HG03354 (cell line): Measurements from ENCODE around the gene OR2V1.
"Not testable (repeated sequence)": the region's sequence is repeated elsewhere in the genome, so short reads cannot be mapped to it uniquely, and the experiment has no call there.

Experiments used
- ATAC-seq: cut with Tn5 transposase; IDR thresholded peaks from one replicate; pipeline ENCODE4 v1.9.1; 2021; ENCODE audit warnings: mild to moderate bottlenecking; ENCODE audit not compliant: unreplicated experiment, poor library complexity, severe bottlenecking

Gene OR2V1

DNA sequence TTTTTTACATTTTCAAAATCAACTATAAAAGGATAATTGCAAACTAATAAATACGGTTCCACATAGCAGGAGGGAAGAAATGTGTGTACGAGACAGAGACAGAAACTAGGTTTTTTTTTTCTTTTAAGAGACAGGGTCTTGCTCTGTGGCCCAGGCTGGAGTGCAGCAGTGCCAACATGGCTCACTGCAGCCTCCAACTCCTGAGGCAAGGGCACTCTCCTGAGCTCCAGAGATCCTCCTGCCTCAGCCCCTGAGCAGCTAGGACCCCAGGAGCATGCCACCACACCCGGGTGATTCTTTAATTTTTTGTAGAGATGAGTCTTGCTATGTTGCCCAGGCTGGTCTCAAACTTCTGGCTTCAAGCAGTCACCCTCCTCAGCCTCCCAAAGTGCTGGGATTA, 2.1 kb upstream of the OR2V1 start:
- no peak for ATAC-seq

DNA sequence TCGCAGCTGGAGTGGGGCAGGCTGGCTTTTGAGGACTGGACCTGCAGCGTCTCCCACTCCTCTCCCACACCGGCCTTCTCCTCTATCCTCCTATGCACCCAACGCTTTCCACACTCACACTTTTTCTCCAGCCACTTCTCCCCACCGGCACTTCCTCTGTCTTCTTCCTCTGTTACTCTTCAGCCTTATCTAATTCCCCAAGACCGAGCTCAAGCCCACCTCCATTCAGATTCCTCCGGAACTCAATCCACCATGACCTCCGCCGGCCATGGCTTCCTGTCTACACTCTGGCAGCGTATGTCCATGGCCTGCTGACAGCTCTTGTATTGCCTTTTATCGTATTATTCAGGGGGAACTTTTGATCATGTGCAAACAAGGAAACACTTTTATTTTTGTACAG, 545 bp upstream of the OR2V1 start:
- ATAC-seq = no peak

DNA sequence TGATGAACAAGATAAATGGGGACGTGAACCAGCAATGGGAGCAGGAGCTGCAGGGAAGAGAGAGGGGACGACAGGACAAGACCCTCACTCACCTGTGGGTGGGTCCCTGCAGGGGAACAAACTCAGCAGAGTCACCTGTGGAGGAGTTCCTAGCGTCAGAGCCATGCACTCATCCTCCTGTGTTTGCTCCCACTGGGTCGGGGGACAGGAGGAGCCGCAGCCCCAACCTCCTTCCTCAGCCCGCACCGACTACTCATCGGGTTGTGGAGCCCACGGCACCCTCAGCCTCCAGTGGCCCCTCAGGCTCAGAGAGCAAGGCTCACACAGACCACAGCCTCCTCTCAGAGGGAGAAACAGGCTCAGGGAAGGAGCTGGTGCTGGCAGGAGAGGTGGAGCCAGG, 888 bp downstream of the OR2V1 start:
- ATAC-seq = not testable (repeated sequence)

DNA sequence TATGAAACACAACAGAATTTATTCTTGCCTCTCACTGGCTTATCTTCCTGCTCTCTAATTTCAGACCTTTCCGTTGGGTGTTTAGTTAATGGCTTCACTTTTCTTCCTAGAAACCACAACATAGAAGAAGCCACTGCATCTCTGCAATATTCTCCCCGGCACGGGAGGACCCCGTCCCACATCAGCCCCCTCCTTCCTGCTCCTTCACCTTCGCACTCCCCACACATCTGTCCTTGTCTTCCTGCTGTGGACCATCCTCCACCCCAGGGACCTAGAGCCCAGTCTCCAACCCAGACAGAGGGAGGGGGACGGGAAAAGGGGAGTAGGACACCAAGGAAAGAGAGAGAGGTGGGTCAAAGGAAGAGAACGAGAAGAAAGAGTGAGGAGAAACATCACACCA, 1.4 kb downstream of the OR2V1 start:
- no peak for ATAC-seq

DNA sequence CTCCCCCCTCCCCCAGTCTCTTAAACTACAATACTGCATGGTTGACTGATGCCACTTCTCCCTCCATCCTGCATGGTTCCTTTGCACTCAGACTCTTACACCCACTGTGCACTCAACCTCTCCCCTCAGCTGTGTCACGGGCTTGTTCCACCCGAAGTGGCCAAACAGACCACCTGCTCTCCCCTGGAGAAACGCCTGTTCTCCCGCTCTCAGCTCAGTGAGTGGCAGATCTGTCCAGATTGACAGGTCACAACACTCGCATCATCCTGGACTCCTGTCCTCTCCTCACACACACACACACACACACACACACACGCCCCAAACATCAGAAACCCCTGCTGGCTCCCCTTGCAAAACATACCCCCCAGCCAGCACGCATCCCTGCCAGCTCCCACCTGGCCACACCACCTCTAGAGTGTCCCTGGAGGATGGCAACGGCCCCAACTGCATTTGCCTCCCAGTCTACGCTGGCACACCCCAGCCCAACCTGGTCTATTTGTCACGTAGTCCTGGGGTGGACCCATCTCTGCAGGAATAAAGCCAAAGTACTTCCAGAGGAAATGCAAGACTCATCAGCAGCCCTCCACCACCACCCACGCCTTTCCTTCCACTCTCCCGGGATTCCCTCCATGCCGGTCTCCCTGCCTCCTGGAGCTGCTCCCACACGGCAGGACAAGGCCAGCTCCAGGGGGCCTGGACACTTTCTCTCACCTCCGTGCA, 2.9 kb downstream of the OR2V1 start:
- no peak for ATAC-seq

DNA sequence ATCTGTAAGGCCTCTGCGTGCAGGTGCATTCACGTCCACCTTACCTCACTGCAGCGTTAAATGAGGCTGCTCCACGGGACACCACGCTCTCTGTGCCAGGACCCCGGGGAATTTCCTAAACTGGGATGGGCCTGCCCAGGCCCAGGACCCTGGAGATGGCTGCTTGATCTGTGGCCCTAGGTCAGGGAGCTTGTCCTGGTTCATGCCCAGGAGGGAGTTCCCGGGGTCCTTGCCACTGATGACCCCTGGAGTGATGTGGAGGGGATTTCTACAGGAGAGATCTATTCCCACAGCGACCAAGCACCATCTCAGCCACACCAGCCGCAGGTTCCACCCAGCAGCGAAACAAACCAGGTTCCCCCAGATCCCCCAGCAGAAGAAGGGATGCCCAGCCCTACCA, 3.5 kb downstream of the OR2V1 start:
- ATAC-seq = no peak

DNA sequence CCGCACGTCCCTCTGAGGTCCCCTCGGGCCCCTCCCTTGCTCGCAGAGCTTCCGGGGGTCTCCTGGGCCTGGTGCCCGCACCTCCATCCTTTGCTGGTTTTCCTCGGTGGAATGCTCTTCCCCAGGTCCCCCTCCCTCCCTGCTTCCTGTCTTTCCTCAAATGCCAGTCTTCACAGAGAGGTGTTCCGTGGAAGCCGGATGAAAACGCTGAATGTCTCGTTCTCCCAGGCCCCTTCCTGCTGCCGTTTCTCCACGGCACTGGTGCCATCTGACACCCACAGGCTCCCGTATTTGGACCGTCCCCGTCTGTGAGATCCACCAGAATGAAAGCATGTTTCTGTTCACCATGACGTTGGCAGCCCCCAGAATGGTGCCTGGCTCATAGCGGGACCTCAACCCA, 4.1 kb downstream of the OR2V1 start:
- no peak for ATAC-seq

DNA sequence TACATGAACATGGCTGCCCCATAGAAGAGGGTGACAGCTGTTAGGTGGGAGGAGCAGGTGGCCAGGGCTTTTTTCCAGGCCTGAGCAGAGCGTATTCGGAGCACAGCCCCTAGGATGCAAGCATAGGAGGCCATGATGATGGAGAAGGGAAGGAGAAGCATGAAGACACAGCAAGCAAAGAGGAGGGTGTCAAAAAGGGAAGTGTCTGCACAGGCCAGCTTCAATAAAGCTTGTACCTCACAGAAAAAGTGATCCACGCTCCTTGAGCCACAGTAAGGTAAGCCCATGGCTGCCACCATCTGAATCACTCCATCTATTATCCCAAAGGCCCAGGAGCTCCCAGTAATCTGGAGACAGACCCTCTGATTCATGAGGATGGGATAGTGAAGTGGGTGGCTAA, 6.4 kb downstream of the OR2V1 start:
- no peak for ATAC-seq

DNA sequence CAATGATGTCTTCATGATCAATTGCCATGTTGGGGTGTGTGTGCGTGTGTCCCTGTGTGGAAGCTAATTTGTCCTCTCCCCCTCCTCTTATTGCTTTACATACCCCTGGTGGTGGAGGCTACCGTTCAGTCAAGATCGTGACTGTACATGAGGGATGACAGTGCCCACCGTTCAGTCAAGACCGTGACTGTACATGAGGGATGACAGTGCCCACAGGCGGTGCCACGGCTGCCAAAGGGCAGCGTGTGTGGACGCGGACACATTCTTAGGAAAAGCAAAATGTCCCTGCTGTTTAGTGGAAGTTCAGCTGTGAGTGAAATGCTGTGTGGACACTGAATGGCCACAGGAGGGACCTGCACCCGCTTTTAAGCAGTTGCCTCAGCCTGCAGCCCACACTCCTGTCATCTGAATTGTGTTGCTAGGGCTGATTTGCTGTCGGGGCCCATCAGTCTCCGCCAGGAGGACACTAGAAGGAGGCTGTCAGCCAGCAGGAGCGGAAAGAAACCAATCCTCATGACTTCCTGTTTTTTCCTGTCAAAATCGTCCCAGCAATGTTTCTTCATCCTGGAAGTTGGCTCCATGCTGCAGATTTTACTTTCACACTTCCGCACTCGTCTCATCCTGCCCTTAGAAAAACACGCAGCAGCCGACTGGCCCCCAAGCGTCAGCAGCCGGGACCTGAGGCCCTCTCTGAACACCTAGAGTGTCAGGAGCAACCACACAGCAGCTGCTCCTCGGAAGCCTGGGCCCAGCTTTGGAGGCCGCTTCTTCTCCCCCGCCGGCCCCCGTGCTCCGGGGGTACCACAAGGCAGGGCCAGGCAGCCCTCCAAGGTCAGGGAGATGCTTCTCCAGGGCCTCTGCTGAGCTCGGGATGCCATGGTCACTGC, 9.1 kb downstream of the OR2V1 start:
- no peak for ATAC-seq

DNA sequence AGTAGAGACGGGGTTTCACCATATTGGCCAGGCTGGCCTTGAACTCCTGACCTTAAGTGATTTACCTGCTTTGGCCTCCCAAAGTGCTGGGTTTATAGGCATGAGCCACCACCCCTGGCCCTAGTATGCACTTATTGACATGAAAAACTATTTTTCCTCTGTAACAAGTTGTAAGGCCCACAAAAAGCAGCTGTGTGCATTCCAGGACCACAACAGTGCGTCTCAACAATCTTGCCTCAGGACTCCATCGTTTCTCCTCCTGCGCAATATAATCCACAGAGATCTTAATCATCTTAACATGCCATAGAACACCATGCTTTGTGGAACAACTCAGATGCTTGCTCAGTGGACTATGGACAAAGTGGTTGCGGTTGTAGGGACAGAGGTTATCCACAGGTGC, 10.2 kb downstream of the OR2V1 start:
- ATAC-seq = no peak

DNA sequence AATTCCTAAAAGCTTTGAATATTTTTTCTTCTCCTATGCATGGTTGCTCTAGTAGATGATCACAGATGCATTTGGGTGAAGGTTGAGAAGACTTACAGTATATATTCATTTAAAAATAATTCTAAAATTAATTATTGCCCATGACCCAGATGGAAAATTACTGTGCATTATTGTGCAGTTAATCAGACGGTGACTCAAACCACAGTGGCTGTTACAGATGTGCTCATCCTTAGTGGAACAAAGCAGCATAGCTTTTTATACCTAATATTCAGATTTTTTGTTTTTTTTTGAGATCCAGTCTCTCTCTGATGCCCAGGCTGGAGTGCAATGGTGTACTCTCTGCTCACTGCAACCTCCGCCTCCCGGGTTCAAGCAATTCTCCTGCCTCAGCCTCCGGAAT, 10.7 kb downstream of the OR2V1 start:
- no peak for ATAC-seq

DNA sequence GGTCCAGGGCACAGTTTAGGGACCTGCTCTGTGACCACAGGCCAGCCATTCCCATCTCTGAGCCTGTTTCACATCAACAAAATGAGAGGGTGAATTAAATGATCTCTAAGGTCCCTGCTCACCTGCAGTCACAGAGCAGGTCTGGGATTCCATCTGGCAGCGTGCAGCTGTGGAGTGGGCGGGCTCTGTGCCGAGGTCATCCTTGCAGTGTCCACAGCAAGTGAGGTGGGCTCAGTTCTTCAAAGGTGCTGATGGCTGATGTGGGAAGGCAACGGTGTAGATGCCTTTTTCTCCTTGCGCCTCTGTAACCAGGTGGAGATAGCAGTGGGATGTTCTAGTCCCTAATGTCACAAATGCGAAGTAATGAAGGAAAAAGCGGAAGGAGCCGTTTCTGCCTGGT, 11.9 kb downstream of the OR2V1 start:
- no peak for ATAC-seq

DNA sequence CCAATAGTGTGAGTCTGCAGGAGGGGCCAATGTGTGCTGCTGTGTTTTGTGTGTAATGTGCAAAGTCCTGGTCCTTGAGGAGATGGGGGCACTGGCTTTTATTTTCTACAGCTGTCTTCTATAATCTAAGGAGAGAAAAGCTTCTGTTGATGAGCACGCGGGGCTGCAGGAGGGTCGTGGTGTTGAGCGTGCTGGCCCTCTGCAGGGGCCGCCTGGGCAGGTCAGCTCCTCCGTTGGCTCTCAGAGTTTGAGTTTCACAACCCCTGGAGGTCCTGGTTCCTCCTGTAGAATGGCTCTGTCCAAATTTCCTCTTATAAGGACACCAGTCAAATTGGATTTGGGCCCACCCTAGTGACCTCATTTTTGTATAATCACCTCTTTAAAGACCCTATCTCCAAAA, 12.6 kb downstream of the OR2V1 start:
- no peak for ATAC-seq

DNA sequence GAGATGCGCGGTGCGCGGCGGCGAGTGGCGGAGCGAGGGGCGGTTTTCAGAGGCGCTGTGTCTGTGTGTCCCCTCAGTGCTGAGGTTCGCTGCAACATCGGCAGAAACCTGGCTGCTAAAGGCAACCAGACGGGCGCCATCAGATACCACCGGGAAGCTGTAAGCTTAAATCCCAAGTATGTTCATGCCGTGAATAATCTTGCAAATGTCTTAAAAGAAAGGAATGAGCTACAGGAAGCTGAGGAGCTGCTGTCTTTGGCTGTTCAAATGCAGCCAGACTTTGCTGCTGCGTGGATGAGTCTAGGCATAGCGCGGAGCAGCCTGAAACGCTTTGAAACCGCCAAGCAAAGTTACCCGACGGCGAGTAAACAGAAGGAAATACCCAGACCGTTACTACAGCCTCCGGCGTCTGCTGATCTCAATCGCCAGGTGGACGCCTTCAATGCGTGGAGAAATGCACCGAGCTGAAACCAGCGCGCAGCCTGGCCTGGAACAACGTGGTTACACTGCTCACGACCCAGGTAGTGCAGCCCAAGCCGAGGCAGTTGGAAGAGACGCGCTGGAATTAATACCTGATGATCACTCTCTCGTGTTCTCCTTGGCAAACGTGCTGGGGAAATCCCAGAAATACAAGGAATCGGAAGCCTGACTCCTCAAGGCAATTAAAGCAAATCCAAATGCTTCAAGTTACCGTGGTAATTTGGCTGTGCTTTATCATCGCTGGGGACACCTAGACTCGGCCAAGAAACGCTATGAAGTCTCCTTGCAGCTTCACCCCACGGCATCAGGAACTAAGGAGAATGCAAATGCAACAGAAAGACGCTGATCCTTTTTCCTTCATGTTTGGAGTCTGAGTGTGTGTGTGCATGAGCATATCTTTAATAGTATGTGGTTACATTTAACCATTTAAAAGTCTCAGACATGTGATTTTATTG, 15.9 kb downstream of the OR2V1 start:
- ATAC-seq = no peak

DNA sequence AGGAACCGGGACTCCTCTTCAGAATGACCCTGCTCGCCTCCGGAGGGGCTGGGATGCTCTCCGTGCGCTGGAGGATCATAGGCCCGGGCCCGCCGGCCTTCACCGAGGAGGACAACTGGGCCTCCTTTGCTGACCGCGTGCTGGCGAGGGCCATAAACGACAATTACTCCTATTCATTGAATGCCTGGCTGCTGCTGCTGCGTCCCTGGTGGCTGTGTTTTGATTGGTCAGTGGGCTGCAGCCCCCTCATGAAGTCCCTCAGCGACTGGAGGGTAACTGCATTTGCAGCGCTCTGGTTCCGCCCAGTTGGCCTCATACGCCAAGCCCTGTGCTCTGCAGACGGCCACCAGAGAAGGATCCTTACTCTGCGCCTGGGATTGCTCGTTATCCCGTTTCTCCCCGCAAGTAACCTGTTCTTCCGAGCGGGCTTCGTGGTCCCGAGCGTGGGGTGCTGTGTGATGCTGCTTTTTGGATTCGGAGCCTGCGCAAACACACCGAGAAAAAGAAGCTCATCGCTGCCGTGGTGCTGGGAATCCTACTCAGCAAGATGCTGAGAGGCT, 16.6 kb downstream of the OR2V1 start:
- no peak for ATAC-seq

DNA sequence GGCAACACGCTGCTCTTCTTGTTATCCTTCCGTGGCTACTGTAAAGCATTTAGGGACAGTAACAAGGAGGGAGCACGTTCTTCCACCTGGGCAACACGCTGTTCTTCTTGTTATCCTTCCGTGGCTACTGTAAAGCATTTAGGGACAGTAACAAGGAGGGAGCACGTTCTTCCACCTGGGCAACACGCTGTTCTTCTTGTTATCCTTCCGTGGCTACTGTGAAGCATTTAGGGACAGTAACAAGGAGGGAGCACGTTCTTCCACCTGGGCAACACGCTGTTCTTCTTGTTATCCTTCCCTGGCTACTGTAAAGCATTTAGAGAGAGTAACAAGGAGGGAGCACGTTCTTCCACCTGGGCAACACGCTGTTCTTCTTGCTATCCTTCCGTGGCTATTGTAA, 17.4 kb downstream of the OR2V1 start:
- ATAC-seq = not testable (repeated sequence)

DNA sequence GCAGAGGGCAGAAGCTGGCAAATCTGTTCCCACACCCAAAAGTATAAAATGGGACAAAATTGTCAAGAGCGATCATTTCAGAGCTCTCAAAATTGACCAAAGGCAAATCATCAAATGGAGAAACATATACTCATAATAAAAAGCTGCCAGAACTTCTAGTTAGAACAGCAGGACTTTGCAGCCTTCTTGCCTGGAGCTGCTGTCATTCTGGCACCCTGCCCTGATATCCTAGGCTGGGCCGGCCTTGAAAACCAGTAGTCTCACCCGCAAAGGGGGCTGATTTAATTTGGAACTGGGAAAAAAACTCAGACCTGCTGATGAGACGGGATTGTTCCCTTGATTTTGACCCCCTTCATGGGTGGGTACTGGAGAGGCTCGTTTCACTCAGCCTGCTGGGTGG, 18.5 kb downstream of the OR2V1 start:
- ATAC-seq = no peak

DNA sequence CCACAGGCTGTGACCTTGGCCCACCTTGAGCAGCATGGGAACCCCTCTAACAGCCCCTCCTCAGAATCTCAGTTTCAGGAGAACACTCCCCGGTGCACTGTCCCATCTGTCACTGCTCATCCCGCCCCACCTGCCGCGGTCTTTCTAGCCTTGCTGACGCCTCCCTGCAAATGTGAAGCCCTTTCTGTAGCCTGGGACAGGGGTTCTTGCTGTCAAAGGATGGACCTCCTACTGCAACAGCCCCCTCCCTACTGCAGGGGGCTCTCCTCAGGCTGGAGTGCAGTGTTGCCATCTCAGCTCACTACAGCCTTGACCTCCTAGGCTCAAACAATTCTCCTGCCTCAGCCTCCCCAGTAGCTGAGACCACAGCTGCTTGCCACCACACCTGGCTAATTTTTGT, 20.0 kb downstream of the OR2V1 start:
- ATAC-seq = no peak

DNA sequence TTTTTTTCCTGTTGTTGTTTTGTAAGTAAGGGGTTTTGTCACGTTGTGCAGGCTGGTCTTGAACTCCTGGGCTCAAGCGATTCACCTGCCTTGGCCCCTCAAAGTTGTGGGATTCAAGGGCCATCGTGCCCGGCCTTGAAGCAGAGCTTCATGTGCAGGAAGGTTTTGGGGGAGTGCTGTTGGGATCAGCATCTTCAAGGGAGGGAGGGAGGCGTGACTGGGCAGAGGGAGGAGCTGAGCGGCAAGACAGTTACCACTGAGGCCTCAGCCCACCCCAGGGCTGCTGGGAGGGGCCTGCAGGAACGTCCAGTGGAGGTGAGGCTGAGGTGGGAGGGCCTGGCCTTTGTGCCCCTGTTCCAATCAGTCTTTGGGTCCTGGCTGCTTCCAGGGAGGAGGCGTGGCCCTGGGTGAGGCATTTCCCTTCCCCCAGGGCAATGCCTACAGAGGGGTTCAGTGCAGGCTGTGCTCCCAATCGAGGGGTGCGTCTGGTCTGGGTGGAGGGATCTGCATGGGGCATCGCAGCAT, 21.4 kb downstream of the OR2V1 start:
- no peak for ATAC-seq
